Cerebellar nuclear complex (tissue), 1 donor: Measurements from ENCODE around the gene MVB12B.

Experiments
- DNase-seq, 2 experiments: peaks; one replicate each; lab custom pipeline; 2025; lab: John Stamatoyannopoulos, UW

Gene MVB12B

DNA sequence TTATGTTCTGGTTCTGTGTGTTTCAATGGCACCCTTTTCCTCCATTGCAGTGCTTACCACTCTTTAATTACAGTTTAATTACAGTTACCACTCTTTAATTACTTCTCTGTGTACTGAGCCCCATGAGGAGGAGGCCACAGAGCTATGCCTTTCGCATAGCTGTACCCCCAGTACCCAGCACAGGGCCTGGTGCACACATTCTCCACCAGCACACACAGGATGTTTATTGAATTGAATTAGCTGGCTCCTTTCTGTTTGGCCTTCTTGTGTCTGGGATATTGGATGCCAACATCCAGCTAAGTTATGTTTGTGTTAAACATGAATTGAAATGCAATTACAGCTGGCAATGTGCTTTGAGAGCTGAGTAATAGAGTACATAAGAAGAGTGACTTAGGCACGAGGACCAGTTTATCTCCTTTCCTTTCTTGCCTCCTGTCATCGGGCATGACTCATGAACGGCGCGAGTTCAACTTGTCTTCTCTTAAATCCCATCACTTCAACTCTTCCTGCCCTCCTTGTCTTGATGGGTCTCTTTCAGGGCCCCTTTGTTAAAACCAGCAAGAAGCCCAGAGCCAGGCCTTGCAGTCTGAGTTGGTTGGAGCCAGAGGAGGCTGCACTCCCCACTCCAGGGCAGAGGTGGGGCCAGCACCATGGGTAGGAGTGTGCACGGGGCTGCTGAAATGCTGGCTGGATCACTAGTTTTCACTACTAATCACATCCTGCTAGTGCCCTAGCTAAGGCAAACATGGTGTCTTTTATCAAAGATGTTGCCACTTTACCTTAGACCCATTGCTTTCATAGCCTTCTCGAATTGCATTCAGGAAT, 37.4 kb downstream of the MVB12B start:
- no peak for DNase-seq

GRCh38 chr9:126365780-126366179, 39.2 kb downstream of the MVB12B start:
- DNase-seq = no peak

GRCh38 chr9:126366366-126367011, 39.9 kb downstream of the MVB12B start:
- no peak for DNase-seq

DNA sequence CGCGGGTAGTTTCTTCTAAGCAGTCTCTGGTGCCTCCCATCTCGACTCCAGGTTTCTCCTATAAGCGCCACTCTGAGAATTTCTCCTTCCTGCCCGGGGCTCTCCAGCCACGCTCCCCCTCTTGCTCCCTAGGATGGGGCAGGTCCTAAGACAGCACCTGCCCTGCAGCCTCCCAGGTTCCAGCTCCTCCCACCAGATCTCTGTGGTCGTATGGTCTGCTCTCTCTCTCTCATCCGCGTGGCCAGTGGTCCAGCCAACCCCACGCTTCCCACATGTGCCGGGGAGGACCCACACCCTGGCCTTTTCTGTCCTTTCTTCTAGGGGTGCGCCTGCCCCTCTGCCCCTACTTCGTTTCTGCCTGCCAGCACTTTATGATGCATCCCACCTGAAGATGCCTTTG, 40.5 kb downstream of the MVB12B start:
- no peak for DNase-seq

DNA sequence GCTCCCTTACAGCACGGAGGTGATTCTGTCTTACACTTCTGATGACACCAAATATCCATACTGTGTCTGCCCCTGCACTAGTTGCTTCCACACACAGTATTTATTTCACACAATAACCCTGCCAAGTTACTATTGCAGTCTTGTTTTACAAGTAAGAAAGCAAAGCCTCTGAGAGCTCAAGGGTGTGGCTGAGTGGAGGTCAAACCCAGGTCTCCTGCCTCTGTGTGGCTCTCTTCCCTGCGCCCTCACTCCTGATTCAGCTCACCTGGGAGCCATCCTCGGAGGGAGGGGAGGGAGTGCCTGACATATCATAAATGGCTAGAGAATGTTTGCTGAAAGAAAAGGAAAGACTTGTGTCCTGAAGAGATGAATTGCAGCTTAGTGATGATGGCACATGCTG, 41.0 kb downstream of the MVB12B start:
- no peak for DNase-seq

DNA sequence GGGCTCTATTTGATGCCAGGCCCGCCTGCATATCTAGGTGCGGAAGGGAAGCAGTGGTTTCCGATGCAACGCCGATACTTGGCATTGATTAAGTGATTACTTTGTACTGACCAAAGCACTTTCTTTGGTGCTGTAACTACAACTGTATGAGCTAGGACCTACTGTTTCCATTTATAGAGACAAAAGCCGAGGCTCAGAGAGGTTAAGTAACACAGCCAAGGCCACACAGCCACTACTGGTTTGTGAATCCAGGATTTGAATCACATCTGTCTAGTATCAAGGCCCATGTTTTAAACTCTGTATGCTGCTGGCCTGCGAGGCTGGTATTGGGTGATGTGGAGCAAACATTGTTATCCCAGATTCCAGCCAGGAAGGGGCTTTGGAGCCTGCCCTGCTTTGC, 41.4 kb downstream of the MVB12B start:
- no peak for DNase-seq

- no peak for DNase-seq
Observed at GRCh38 chr9:126371007-126371870, 44.6 kb downstream of the MVB12B start.

DNA sequence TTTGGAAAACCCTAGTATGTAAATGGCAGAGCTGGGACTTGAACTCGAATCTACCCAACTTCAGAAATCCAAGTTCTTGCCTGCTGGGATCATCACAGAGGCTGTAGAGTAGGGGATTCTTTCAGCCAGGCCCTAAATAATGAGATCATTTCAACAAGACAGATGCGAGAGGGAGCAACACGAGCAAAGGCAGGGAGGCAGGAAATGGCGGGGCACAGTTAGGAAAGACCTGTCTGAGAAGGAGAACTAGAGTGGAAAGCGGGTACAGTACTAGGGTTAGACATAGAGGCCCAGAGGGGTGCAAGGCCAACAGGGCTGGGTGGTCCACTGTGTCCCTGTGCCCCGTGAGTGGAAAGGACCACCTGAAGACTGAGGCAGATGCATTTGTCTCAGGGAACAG, 46.1 kb downstream of the MVB12B start:
- no peak for DNase-seq

DNA sequence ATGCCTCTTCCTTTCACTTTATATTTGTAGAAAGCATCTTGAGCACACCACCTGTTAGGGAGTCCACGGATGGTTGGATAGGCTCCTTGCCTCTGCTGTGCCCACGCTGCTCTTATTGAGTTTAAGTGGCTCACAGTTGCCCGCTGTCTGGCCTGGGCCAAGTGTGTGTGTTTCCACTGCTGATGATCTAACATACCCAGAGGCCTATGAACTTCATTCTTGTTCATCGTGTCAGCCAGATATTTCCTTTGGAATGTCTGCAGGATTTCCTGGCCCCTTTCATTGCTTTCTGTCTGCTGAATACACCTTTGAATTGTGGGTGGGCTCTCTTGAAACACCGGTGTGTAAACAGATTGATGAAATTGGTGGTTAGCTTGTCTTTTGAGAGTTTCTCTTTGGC, 46.6 kb downstream of the MVB12B start:
- no peak for DNase-seq

GRCh38 chr9:126374366-126374781, 47.7 kb downstream of the MVB12B start:
- DNase-seq = no peak

GRCh38 chr9:126375386-126375785, 48.8 kb downstream of the MVB12B start:
- no peak for DNase-seq

GRCh38 chr9:126376311-126377175, 49.9 kb downstream of the MVB12B start:
- no peak for DNase-seq

DNA sequence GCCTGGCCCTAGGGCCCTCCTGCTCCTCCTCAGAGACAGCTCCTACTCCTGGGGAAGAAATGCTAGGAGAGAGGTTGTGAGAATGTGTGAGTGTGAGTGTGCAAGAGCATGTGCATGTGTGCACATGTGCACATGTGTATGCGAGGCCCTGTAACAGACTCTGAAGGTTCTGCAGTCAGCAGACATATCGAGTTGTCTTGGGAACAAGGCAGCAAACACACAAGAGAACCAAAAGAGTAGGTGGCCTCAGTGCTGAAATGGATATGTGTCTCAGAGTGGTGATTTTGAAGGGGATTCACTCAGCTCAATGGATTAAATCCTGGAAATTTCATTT, 50.5 kb downstream of the MVB12B start:
- no peak for DNase-seq

- no peak for DNase-seq
Observed at GRCh38 chr9:126377536-126377935, 50.9 kb downstream of the MVB12B start.

DNA sequence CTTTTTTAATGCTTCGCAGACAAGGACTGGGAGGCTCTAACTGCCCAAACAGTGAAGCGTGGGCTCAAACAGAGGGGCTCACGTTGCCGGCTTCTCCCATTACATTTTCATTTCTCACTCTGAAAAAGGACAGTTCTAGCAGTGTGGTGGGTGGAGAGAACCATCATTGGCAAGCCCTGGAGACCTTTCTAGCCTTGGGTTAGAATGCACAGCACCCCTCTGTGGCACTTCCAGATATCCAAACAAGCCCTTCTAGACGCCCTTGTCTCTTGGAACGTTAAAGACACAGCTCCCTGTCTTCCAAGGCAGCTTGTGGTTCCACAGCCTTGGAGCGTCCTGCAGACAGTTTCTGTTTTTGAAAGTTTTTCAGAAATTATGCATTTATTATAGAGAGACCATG, 52.1 kb downstream of the MVB12B start:
- no peak for DNase-seq

- DNase-seq = no peak
Observed at GRCh38 chr9:126379661-126380360, 53.2 kb downstream of the MVB12B start.

- DNase-seq = no peak
Observed at GRCh38 chr9:126380447-126380846, 53.8 kb downstream of the MVB12B start.

DNA sequence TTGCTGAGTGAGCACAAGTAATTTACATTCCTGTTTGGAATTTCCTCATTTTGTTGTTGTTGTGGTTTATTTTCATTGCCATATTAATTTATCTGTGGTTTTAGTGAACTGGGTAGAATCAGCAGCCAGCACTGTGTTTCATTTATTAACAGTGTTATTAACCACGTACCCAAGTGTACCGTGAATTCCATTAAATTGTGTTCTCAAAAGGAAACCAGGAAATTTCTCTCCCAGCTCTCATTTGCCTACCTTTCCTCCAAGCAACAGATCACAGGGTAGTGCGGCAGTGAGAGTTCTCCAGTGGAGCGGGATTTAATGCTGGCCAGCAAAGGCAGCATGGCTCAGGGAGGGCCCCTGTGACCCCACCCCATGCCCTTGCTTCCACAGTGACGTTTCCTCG, 54.6 kb downstream of the MVB12B start:
- DNase-seq = no peak

DNA sequence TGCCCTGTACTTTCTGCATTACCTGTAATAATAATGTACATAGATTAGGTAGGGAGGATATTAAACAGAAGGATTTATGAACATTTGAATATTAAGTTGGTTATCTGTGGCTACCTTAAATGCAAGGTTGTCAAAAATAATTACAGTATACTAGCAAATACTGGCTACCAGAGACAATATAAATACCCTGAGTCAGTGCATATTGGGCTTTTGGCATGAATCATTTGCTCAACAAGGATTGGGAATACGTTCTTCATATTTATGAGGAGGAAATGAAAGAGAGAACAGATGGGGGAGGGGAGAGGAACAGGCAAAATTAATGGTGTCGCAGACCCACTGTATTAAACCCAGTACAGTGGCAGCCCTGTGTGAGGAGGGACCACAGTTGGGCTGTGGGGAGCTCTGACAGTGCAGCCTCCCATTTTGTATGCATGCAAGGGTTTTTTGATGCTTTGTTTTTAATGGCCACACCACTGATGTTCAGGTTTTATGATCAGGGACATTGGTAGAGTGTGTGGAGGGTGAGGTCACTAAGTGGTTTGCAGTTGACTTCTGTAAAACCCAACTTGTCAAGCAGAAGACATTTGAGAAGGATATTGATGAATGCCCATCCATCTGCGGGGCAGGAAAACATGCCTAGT, 56.9 kb downstream of the MVB12B start:
- DNase-seq = no peak

- DNase-seq = no peak
Observed at GRCh38 chr9:126384926-126385325, 58.3 kb downstream of the MVB12B start.

DNA sequence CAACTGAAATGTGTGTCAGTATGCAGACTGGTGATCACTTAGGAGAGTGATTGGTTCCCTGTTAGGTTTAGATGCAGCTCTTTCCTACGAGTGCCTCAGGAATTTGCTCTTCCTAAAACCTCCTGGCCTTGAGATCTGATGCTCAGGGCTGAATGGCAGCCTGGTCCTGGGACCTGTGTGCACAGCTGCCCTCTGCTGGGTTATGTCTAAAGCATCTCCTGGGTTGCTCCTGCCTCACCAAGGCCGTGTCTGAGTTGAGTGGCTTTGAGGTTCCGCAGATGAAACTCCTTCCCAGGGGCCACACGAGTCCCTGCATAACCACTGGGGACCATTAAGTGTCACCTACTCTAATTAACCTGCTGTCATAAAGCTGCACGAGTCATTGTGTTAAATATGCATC, 59.5 kb downstream of the MVB12B start:
- DNase-seq = no peak
